ENCODE data around the gene PASD1.
"Not testable (repeated sequence)": the region's sequence is repeated elsewhere in the genome, so short reads cannot be mapped to it uniquely, and the experiment has no call there.

- TF ChIP-seq, protein P1, sequence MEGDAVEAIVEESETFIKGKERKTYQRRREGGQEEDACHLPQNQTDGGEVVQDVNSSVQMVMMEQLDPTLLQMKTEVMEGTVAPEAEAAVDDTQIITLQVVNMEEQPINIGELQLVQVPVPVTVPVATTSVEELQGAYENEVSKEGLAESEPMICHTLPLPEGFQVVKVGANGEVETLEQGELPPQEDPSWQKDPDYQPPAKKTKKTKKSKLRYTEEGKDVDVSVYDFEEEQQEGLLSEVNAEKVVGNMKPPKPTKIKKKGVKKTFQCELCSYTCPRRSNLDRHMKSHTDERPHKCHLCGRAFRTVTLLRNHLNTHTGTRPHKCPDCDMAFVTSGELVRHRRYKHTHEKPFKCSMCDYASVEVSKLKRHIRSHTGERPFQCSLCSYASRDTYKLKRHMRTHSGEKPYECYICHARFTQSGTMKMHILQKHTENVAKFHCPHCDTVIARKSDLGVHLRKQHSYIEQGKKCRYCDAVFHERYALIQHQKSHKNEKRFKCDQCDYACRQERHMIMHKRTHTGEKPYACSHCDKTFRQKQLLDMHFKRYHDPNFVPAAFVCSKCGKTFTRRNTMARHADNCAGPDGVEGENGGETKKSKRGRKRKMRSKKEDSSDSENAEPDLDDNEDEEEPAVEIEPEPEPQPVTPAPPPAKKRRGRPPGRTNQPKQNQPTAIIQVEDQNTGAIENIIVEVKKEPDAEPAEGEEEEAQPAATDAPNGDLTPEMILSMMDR (IDR thresholded peaks at IDR 0.05), result not testable (repeated sequence)
- not testable (repeated sequence) for TF ChIP-seq POLR2A (IDR thresholded peaks at IDR 0.05)
Observed at GRCh38 chrX:151697082-151697481, 133.6 kb downstream of the PASD1 start.
